ENCODE measurements around the gene ABI1.

The ABI1 gene

GRCh38 chr10:26854524-26854923 lies 6.2 kb downstream of the ABI1 start:
- no peak for DNase-seq

GRCh38 chr10:26844396-26844975 lies 16.3 kb downstream of the ABI1 start:
- no peak for DNase-seq

GRCh38 chr10:26843736-26844135 lies 17.0 kb downstream of the ABI1 start:
- DNase-seq: no peak

GRCh38 chr10:26841733-26842317 lies 18.9 kb downstream of the ABI1 start:
- no peak for DNase-seq

GRCh38 chr10:26840938-26841732 lies 19.6 kb downstream of the ABI1 start:
- DNase-seq: no peak

- no peak for DNase-seq
Measured at GRCh38 chr10:26839966-26840627, 20.7 kb downstream of the ABI1 start.

- DNase-seq: no peak
Measured at GRCh38 chr10:26837139-26837538, 23.6 kb downstream of the ABI1 start.

- DNase-seq: no peak
Measured at GRCh38 chr10:26835025-26835424, 25.7 kb downstream of the ABI1 start.

- DNase-seq: no peak
Measured at GRCh38 chr10:26832960-26833359, 27.8 kb downstream of the ABI1 start.

- no peak for DNase-seq
Measured at GRCh38 chr10:26831936-26832335, 28.8 kb downstream of the ABI1 start.

GRCh38 chr10:26829810-26830515 lies 30.8 kb downstream of the ABI1 start:
- DNase-seq: no peak

- no peak for DNase-seq
Measured at GRCh38 chr10:26824015-26824690, 36.6 kb downstream of the ABI1 start.

- no peak for DNase-seq
Measured at GRCh38 chr10:26821699-26822570, 38.8 kb downstream of the ABI1 start.

- no peak for DNase-seq
Measured at GRCh38 chr10:26815500-26815899, 45.3 kb downstream of the ABI1 start.

GRCh38 chr10:26810435-26811026 lies 50.2 kb downstream of the ABI1 start:
- no peak for DNase-seq

GRCh38 chr10:26809973-26810372 lies 50.8 kb downstream of the ABI1 start:
- no peak for DNase-seq

GRCh38 chr10:26807532-26807931 lies 53.2 kb downstream of the ABI1 start:
- DNase-seq: no peak

- no peak for DNase-seq
Measured at GRCh38 chr10:26806557-26806956, 54.2 kb downstream of the ABI1 start.

- DNase-seq: no peak
Measured at GRCh38 chr10:26805567-26806245, 55.1 kb downstream of the ABI1 start.
